ENCODE measurements around the gene SLC8A1. TPM values are rescaled to one million over a fixed set of nuclear protein-coding genes. Genes with fewer than 3 reads are reported as not detected.

The SLC8A1 gene
- total RNA-seq, 1 experiment from 2014 or later = 1.7 TPM

DNA sequence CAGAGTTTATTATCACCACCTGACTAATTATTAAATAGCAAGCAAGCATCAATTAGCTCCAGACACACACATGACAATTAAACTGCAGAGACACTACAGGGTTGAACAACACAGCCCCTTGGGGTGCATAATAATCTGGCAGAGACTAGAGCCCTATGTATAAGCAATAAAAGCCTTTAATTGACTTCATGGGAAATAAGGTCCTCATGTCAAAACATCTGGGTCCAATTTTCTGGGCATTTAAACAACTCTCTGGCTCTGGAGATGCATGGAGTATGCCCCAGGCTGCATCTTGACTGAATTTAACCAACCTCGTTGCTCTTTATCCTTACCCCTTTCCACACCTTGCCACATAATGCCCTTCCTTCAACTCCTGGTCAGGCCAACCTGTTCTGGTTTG is 402.1 kb downstream of the SLC8A1 start:
- no peak overlapping the region for H3K4me2 ChIP-seq (ENCODE audit: insufficient read depth, insufficient read length, low read length)
- no peak overlapping the region for H2AK5ac ChIP-seq (ENCODE audit: insufficient read length, low read length)
- Mint-ChIP-seq H3K9me3 (no peaks in the 10 kb centered on the region), H3K27me3 (ENCODE audit: low read depth) (no peaks in the 10 kb centered on the region; the same call in 1 of the 2 replicates), H3K27ac (no peak overlapping the region), H3K4me1 (no peaks in the 10 kb centered on the region), H3K36me3 (ENCODE audit: insufficient read depth in 1 of 3, low read depth in 3 of 3) (no peaks in the 10 kb centered on the region), H3K4me3 (no peak overlapping the region)
- no peaks in the 10 kb centered on the region for H3K9me3 ChIP-seq (ENCODE audit: control insufficient read depth, low read depth, low read length)
- H3K23ac ChIP-seq (ENCODE audit: insufficient read length, low read depth, low read length) = no peak overlapping the region
- TF ChIP-seq, protein P1, sequence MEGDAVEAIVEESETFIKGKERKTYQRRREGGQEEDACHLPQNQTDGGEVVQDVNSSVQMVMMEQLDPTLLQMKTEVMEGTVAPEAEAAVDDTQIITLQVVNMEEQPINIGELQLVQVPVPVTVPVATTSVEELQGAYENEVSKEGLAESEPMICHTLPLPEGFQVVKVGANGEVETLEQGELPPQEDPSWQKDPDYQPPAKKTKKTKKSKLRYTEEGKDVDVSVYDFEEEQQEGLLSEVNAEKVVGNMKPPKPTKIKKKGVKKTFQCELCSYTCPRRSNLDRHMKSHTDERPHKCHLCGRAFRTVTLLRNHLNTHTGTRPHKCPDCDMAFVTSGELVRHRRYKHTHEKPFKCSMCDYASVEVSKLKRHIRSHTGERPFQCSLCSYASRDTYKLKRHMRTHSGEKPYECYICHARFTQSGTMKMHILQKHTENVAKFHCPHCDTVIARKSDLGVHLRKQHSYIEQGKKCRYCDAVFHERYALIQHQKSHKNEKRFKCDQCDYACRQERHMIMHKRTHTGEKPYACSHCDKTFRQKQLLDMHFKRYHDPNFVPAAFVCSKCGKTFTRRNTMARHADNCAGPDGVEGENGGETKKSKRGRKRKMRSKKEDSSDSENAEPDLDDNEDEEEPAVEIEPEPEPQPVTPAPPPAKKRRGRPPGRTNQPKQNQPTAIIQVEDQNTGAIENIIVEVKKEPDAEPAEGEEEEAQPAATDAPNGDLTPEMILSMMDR (conservative IDR thresholded peaks at IDR 0.05) = no peak
- H2BK20ac ChIP-seq (ENCODE audit: low read depth, low read length, poor library complexity, severe bottlenecking) = no peak overlapping the region
- H3K9ac ChIP-seq (ENCODE audit: extremely low read depth, insufficient read length, low read length) = no peak overlapping the region
- no peak overlapping the region for H3T11ph ChIP-seq (ENCODE audit: low read length)
- WGBS (ENCODE audit: extremely low coverage, insufficient read length, low lambda C conversion rate) = no CpG with 5 or more reads among the region's 1 CpG
- H4K91ac ChIP-seq (ENCODE audit: insufficient read length, low read depth, low read length) = no peak overlapping the region
- H3K56ac ChIP-seq (ENCODE audit: insufficient read length, low read depth, low read length) = no peak overlapping the region
- H4K20me1 ChIP-seq (ENCODE audit: control insufficient read depth, insufficient read depth, insufficient read length) = no peaks in the 10 kb centered on the region
- H3K18ac ChIP-seq (ENCODE audit: insufficient read length, low read depth, low read length) = no peak overlapping the region
- no peak overlapping the region for H3K27ac ChIP-seq (ENCODE audit: insufficient read length, low read depth, low read length)
- no peaks in the 10 kb centered on the region for H3K27me3 ChIP-seq (ENCODE audit: insufficient read depth, low read length)
- H3K4ac ChIP-seq (ENCODE audit: low read depth, low read length) = no peak overlapping the region
- no peak overlapping the region for H2AFZ ChIP-seq (ENCODE audit: low read length)
- H2BK120ac ChIP-seq (ENCODE audit: low read depth, low read length, poor library complexity, severe bottlenecking) = no peak overlapping the region
- no peak for DNase-seq
- H2BK15ac ChIP-seq (ENCODE audit: low read depth, low read length) = no peak overlapping the region
- H3K79me2 ChIP-seq (ENCODE audit: insufficient read depth, low read length) = no peaks in the 10 kb centered on the region
- no peaks in the 10 kb centered on the region for H3K4me1 ChIP-seq (ENCODE audit: insufficient read depth, low read length)
- H3K14ac ChIP-seq (ENCODE audit: insufficient read depth, low read length) = no peak overlapping the region
- H3K79me1 ChIP-seq (ENCODE audit: insufficient read depth, low read depth, low read length, poor library complexity, severe bottlenecking) = no peaks in the 10 kb centered on the region
- no peak overlapping the region for H4K8ac ChIP-seq (replicated peaks; ENCODE audit: insufficient read length, low read depth, low read length)
- H2BK5ac ChIP-seq (ENCODE audit: insufficient read length, low read length) = no peak overlapping the region
- H3K23me2 ChIP-seq (ENCODE audit: insufficient read length, low read depth, low read length, poor library complexity, severe bottlenecking) = no peaks in the 10 kb centered on the region
- H4K5ac ChIP-seq (ENCODE audit: insufficient read length, low read depth, low read length) = no peak overlapping the region
- no peak overlapping the region for H2BK12ac ChIP-seq (ENCODE audit: insufficient read length, low read depth, low read length)

Data from H9 (cell line).